Body of pancreas (tissue), 4 donors: ENCODE results near the gene ANKRD23.

Experiments used
- CTCF ChIP-seq, 7 experiments: fragments of 450-650 bp in 4 of 7; fragments of 200-600 bp in 3 of 7; sonication (generic) in 3 of 7; IDR thresholded peaks; one replicate each; pipeline ENCODE4 v1.5.1; 2016 to 2019; ENCODE audit warnings: antibody characterized with exemption in 7 of 7
- POLR2A ChIP-seq, 3 donors: fragments of 450-650 bp; IDR thresholded peaks; one replicate each; pipeline ENCODE4 v1.6.1; 2016; ENCODE audit warnings: antibody characterized with exemption in 3 of 3, mild to moderate bottlenecking in 2 of 3

DNA sequence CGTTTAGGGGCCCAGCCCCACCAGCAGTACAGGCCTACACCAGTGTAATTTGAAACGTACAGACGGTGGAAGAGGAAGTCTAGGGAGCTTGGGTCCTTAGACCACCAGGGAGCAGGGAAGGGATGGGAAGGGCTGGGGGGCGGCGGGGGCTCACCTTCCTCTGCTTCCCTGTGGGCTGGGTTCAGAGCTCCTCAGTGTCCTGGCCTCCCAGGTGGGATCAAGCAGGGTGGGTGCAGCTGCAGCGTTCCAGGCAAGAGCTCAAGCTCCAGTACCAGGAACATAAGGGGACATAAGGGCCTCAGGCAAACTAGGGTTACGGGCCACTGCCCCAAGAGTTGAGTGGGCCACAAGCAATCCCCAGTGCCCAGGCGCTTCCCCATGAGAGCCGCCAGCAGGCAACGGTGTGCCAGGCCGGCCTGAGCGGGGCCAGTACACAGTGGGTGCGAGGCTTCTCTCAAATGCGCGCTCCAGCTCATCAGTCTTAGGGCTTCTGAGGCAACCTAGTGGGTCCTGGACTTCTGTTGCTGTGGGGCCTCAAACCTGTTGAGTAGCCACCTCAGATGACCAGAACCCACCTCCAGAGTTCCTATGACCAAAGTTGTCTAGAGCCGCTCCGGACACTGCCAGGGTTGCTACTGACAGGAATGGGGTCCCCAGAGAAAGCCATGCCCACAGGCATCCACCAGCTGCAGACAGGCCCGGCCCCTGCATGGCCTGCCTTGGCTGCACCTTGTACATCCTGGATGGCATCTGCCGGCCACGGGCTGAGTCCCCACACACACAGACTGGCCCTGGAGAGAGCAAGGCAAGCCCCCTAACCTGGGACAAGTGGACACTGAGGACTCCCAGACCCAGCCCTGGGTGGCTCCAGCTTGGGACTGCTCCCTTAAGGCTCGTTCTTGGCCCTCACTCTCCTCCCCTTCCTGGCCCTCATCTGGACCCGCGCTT lies 5.2 kb downstream of the ANKRD23 start:
- TF ChIP-seq CTCF (IDR thresholded peaks at IDR 0.05) (no peak), POLR2A (IDR thresholded peaks at IDR 0.05) (no peak)
